SK-N-SH (cell line): ENCODE results near the gene NAXE.
A peak's percentile ranks its signal among the peaks of the same experiment; 100 is the strongest.

Experiments used
- CHD2 ChIP-seq: fragments of 150-350 bp; IDR thresholded peaks from 2 replicates; pipeline ENCODE4 v1.6.1; 2018; ENCODE audit warnings: low read length; ENCODE audit not compliant: partially characterized antibody
- CTCF ChIP-seq: fragments of 200-600 bp; sonication (generic); IDR thresholded peaks from 2 replicates; pipeline ENCODE4 v1.6.1; 2017; ENCODE audit warnings: antibody characterized with exemption, mild to moderate bottlenecking, moderate library complexity
- EP300 ChIP-seq, 2 experiments: IDR thresholded peaks; 2 replicates each; pipeline versions ENCODE4 v1.4.0 to v1.6.1; 2012; ENCODE audit warnings: borderline replicate concordance in 1 of 2, low read depth in 1 of 2, low read length in 1 of 2
- POLR2AphosphoS5 ChIP-seq: IDR thresholded peaks from 2 replicates; pipeline ENCODE4 v1.6.1; 2012; ENCODE audit warnings: low read depth, low read length
- RCOR1 ChIP-seq: fragments of 150-350 bp; IDR thresholded peaks from 2 replicates; pipeline ENCODE4 v1.6.1; 2017; ENCODE audit warnings: antibody characterized with exemption, low read length
- SMC3 ChIP-seq: IDR thresholded peaks from 2 replicates; pipeline ENCODE4 v1.6.1; 2012; ENCODE audit warnings: low read depth, low read length, improper control_type of control experiment
- TAF1 ChIP-seq: IDR thresholded peaks from 2 replicates; pipeline ENCODE4 v1.6.1; 2012; ENCODE audit warnings: low read depth, mild to moderate bottlenecking, low read length, moderate library complexity, borderline replicate concordance
- TEAD4 ChIP-seq: IDR thresholded peaks from 2 replicates; pipeline ENCODE4 v1.4.0; 2012; ENCODE audit warnings: mild to moderate bottlenecking, borderline replicate concordance; ENCODE audit not compliant: insufficient read depth

GRCh38 chr1:156639601-156640101, 48.1 kb downstream of the NAXE start:
- TF ChIP-seq POLR2AphosphoS5 (no peak), RCOR1 (peak; percentile 9; the same call in 1 of the 2 replicates), TEAD4 (no peak), SMC3 (no peak), CTCF (no peak), TAF1 (no peak), EP300 (IDR thresholded peaks at IDR 0.05; ENCODE audit: borderline replicate concordance in 1 of 2, low read depth in 1 of 2, low read length in 1 of 2) (peak in 1 of 2 experiments; percentile 24; a peak in 1 of 4 replicates), CHD2 (no peak)
